HCT116 (cell line): ENCODE measurements around the gene N4BP2. TPM values are rescaled to one million over a fixed set of nuclear protein-coding genes. Genes with fewer than 3 reads are reported as not detected.

Experiments used
- ATAC-seq: fragments of 200-7000 bp; cut with Tn5 transposase; 2 replicates; pipeline ENCODE4 v1.9.1; 2020; ENCODE audit warnings: mild to moderate bottlenecking, moderate library complexity
- BruUV-seq: library from RNA; stranded (reverse); fragments of 400-500 nt; replicated peaks from 2 replicates; lab custom pipeline; 2021; lab: Mats Ljungman, UMichigan
- CTCF ChIA-PET: fragments of 300-600 bp; sonication (Branson Sonifier 250); formaldehyde crosslinking; loops from one replicate; lab custom pipeline; 2021; ENCODE audit warnings: antibody characterized with exemption; lab: Charles Lee
- POLR2A ChIA-PET: fragments of 300-600, 350-600 bp; sonication (Branson Sonifier 250); formaldehyde crosslinking; loops from one replicate; lab custom pipeline; 2021; ENCODE audit warnings: antibody characterized with exemption; lab: Charles Lee
- RAD21 ChIA-PET, 2 experiments: fragments of 300-600 bp; sonication (Branson Sonifier 250); formaldehyde crosslinking; loops; one replicate each; lab custom pipeline; 2023; ENCODE audit warnings: low total read pairs in 2 of 2; ENCODE audit not compliant: uncharacterized antibody in 2 of 2, unreplicated experiment in 2 of 2, low non-redundant PET in 1 of 2; lab: Charles Lee
- DNase-seq: peaks from one replicate; pipeline ENCODE4 v3.0.0-alpha.2; 2010; ENCODE audit warnings: low read depth, low spot score
- H2AFZ ChIP-seq: fragments of 200-600 bp; shearing (Covaris generic), sonication (generic); 2 replicates; pipeline ENCODE4 v1.6.1; 2017; ENCODE audit warnings: low read depth, mixed run types, mixed read lengths, antibody characterized with exemption, low read length; ENCODE audit not compliant: poor library complexity, severe bottlenecking
- H3K27ac ChIP-seq: 2 replicates; pipeline ENCODE4 v1.5.1; 2012; ENCODE audit warnings: low read depth, low read length
- H3K27me3 ChIP-seq: fragments of 200-600 bp; sonication (generic); 2 replicates; pipeline ENCODE4 v1.6.1; 2016; ENCODE audit warnings: mixed run types, low read length, mixed read lengths; ENCODE audit not compliant: insufficient read depth
- H3K36me3 ChIP-seq, 2 experiments: fragments of 200-500 bp in 1 of 2; fragments of 200-600 bp in 1 of 2; sonication (Bioruptor generic) in 1 of 2; sonication (generic) in 1 of 2; 2 replicates each; pipeline versions ENCODE4 v1.5.1 to v1.6.1; 2014 to 2016; ENCODE audit warnings: low read length in 2 of 2, inconsistent platforms in 1 of 2, mixed read lengths in 1 of 2, mixed run types in 1 of 2; ENCODE audit not compliant: insufficient read depth in 2 of 2, control insufficient read depth in 1 of 2
- H3K4me1 ChIP-seq, 2 experiments: fragments of 200-600 bp in 1 of 2; sonication (generic) in 1 of 2; 2 replicates each; pipeline versions ENCODE4 v1.5.1 to v1.6.1; 2012 to 2017; ENCODE audit warnings: low read length in 2 of 2, inconsistent platforms in 1 of 2, mild to moderate bottlenecking in 1 of 2, mixed read lengths in 1 of 2, mixed run types in 1 of 2, moderate library complexity in 1 of 2; ENCODE audit not compliant: insufficient read depth in 2 of 2, control insufficient read depth in 1 of 2
- H3K4me2 ChIP-seq: fragments of 200-600 bp; sonication (generic); 2 replicates; pipeline ENCODE4 v1.6.1; 2017; ENCODE audit warnings: mixed run types, low read length, mixed read lengths
- H3K4me3 ChIP-seq, 2 experiments: fragments of 200-600 bp in 1 of 2; sonication (generic) in 1 of 2; replicated peaks in 1 of 2; 2 replicates each; pipeline ENCODE4 v1.5.1; 2011 to 2016; ENCODE audit warnings: low read length in 2 of 2, control low read depth in 1 of 2, low read depth in 1 of 2, mild to moderate bottlenecking in 1 of 2, mixed read lengths in 1 of 2, mixed run types in 1 of 2
- H3K79me2 ChIP-seq: fragments of 200-600 bp; sonication (generic); 2 replicates; pipeline ENCODE4 v1.6.1; 2017; ENCODE audit warnings: mild to moderate bottlenecking, mixed run types, low read length, moderate library complexity, mixed read lengths; ENCODE audit not compliant: insufficient read depth
- H3K9ac ChIP-seq: fragments of 200-600 bp; sonication (generic); 2 replicates; pipeline ENCODE4 v1.6.1; 2016; ENCODE audit warnings: low read length, mixed read lengths
- H3K9me2 ChIP-seq: fragments of 200-600 bp; sonication (generic), shearing (Covaris generic); 2 replicates; pipeline ENCODE4 v1.6.1; 2017; ENCODE audit warnings: mixed run types, mild to moderate bottlenecking, moderate library complexity; ENCODE audit not compliant: insufficient read depth
- H3K9me3 ChIP-seq, 2 experiments: fragments of 200-500 bp in 1 of 2; fragments of 200-600 bp in 1 of 2; sonication (Bioruptor generic) in 1 of 2; sonication (generic) in 1 of 2; 2 replicates each; pipeline ENCODE4 v1.6.1; 2014 to 2017; ENCODE audit warnings: low read length in 2 of 2, mixed read lengths in 2 of 2, inconsistent platforms in 1 of 2, low read depth in 1 of 2, mild to moderate bottlenecking in 1 of 2, mixed run types in 1 of 2, moderate library complexity in 1 of 2; ENCODE audit not compliant: control insufficient read depth in 1 of 2, insufficient read depth in 1 of 2
- H4K20me1 ChIP-seq: fragments of 200-600 bp; sonication (generic), shearing (Covaris generic); 2 replicates; pipeline ENCODE4 v1.6.1; 2017; ENCODE audit warnings: mixed run types, mild to moderate bottlenecking, moderate library complexity; ENCODE audit not compliant: insufficient read depth
- CBX3 ChIP-seq: IDR thresholded peaks from 2 replicates; pipeline ENCODE4 v1.6.1; 2012; ENCODE audit warnings: low read depth
- CEBPB ChIP-seq: IDR thresholded peaks from 2 replicates; pipeline ENCODE4 v1.6.1; 2012; ENCODE audit warnings: low read depth
- EGR1 ChIP-seq: IDR thresholded peaks from 2 replicates; pipeline ENCODE4 v1.6.1; 2012; ENCODE audit warnings: low read depth
- EZH2 ChIP-seq: fragments of 200-600 bp; sonication (generic); IDR thresholded peaks from 2 replicates; pipeline ENCODE4 v1.6.1; 2017; ENCODE audit warnings: antibody characterized with exemption, mixed run types
- EZH2phosphoT487 ChIP-seq: fragments of 200-600 bp; IDR thresholded peaks from 2 replicates; pipeline ENCODE4 v1.6.1; 2018; ENCODE audit warnings: antibody characterized with exemption, borderline replicate concordance
- FOSL1 ChIP-seq: IDR thresholded peaks from 2 replicates; pipeline ENCODE4 v1.6.1; 2012; ENCODE audit warnings: low read depth
- JUND ChIP-seq: IDR thresholded peaks from 2 replicates; pipeline ENCODE4 v1.6.1; 2012
- POLR2A ChIP-seq: IDR thresholded peaks from 2 replicates; pipeline ENCODE4 v1.7.0; 2011; ENCODE audit warnings: borderline replicate concordance; ENCODE audit not compliant: insufficient read depth, insufficient read length; ENCODE audit errors: extremely low read depth
- POLR2AphosphoS5 ChIP-seq: IDR thresholded peaks from 2 replicates; pipeline ENCODE4 v1.6.1; 2011; ENCODE audit warnings: mild to moderate bottlenecking, low read depth, low read length, moderate library complexity
- SIN3A ChIP-seq: IDR thresholded peaks from 2 replicates; pipeline ENCODE4 v1.6.1; 2012; ENCODE audit warnings: low read depth
- SRF ChIP-seq: IDR thresholded peaks from 2 replicates; pipeline ENCODE4 v1.6.1; 2012; ENCODE audit warnings: low read depth
- TCF7L2 ChIP-seq: IDR thresholded peaks from 2 replicates; pipeline ENCODE4 v1.7.0; 2011; ENCODE audit warnings: borderline replicate concordance, inconsistent platforms; ENCODE audit not compliant: insufficient read depth, insufficient read length; ENCODE audit errors: extremely low read depth
- ZNF274 ChIP-seq: fragments of 200-500 bp; sonication (Bioruptor generic); IDR thresholded peaks from 2 replicates; pipeline ENCODE4 v1.6.1; 2014; ENCODE audit warnings: mild to moderate bottlenecking, low read depth, low read length, inconsistent platforms
- intact Hi-C: fragments of 100-400 bp; cut with micrococcal nuclease; formaldehyde crosslinking; loops from 2 replicates; pipeline ENCODE4 v1.10.0; 2022
- total RNA-seq: library from RNA; stranded (reverse); gene quantifications from one replicate; pipeline ENCODE4 v1.2.1, GENCODE V29; 2021; ENCODE audit not compliant: unreplicated experiment
- TF ChIP-seq, protein P1 (sequence below): IDR thresholded peaks from 2 replicates; pipeline ENCODE4 v1.6.1; 2012; ENCODE audit warnings: low read depth

The N4BP2 gene
- total RNA-seq, 1 experiment from 2014 or later = 7.0 TPM

GRCh38 chr4:40059362-40059761 lies 2.7 kb downstream of the N4BP2 start:
- BruUV-seq = no TSS peak
- H3K9me3 ChIP-seq = no peaks in the 10 kb centered on the region
- no peak overlapping the region for H2AFZ ChIP-seq
- no peak overlapping the region for H3K4me2 ChIP-seq
- H3K27ac ChIP-seq = no peak overlapping the region
- no peaks in the 10 kb centered on the region for H3K36me3 ChIP-seq
- intact Hi-C loops = loop anchor here (5.0 to 10.0 kb wide), 3 partner anchors 193 to 595 kb away; no protein-coding TSS in a partner anchor
- ChIA-PET POLR2A (no interaction called here), CTCF (no interaction called here), RAD21 (no interaction called here)
- no peak overlapping the region for H3K4me3 ChIP-seq
- peaks cover 13 to 37% of the 10 kb centered on the region in 2 experiments; a peak in 3 of 4 replicates for H3K4me1 ChIP-seq
- no peaks in the 10 kb centered on the region for H3K27me3 ChIP-seq
- H4K20me1 ChIP-seq = no peaks in the 10 kb centered on the region
- H3K9ac ChIP-seq = no peak overlapping the region
- H3K79me2 ChIP-seq = peaks cover 5% of the 10 kb centered on the region; the same call in 1 of the 2 replicates
- DNase-seq (no peak), ATAC-seq (no peak)
- TF ChIP-seq, protein P1, sequence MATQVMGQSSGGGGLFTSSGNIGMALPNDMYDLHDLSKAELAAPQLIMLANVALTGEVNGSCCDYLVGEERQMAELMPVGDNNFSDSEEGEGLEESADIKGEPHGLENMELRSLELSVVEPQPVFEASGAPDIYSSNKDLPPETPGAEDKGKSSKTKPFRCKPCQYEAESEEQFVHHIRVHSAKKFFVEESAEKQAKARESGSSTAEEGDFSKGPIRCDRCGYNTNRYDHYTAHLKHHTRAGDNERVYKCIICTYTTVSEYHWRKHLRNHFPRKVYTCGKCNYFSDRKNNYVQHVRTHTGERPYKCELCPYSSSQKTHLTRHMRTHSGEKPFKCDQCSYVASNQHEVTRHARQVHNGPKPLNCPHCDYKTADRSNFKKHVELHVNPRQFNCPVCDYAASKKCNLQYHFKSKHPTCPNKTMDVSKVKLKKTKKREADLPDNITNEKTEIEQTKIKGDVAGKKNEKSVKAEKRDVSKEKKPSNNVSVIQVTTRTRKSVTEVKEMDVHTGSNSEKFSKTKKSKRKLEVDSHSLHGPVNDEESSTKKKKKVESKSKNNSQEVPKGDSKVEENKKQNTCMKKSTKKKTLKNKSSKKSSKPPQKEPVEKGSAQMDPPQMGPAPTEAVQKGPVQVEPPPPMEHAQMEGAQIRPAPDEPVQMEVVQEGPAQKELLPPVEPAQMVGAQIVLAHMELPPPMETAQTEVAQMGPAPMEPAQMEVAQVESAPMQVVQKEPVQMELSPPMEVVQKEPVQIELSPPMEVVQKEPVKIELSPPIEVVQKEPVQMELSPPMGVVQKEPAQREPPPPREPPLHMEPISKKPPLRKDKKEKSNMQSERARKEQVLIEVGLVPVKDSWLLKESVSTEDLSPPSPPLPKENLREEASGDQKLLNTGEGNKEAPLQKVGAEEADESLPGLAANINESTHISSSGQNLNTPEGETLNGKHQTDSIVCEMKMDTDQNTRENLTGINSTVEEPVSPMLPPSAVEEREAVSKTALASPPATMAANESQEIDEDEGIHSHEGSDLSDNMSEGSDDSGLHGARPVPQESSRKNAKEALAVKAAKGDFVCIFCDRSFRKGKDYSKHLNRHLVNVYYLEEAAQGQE = no peak
- TF ChIP-seq EGR1 = no peak
- H3K9me2 ChIP-seq = no peaks in the 10 kb centered on the region

GRCh38 chr4:40065010-40065409 lies 8.4 kb downstream of the N4BP2 start:
- Histone ChIP-seq H3K27ac (no peak overlapping the region), H3K9me2 (no peaks in the 10 kb centered on the region)

More at GRCh38 chr4:40065010-40065409, 8.4 kb downstream of the N4BP2 start:
- TF ChIP-seq POLR2AphosphoS5 = no peak
- TF ChIP-seq FOSL1 = no peak
- TF ChIP-seq CBX3 = no peak
- TF ChIP-seq TCF7L2 = no peak
- TF ChIP-seq CEBPB = no peak
- TF ChIP-seq EGR1 = no peak
- no peak for TF ChIP-seq EZH2
- TF ChIP-seq JUND = no peak
- no peak for TF ChIP-seq SIN3A
- no peak for TF ChIP-seq POLR2A
- no peak for TF ChIP-seq SRF
- TF ChIP-seq, protein P1 = no peak
- TF ChIP-seq ZNF274 = no peak
- TF ChIP-seq EZH2phosphoT487 = no peak
- TF ChIP-seq, all 23 proteins: peak for 0
- H3K79me2 ChIP-seq = no peaks in the 10 kb centered on the region
- POLR2A ChIA-PET = no interaction called here
- CTCF ChIA-PET = no interaction called here
- no peak overlapping the region for H3K4me2 ChIP-seq
- no peaks in the 10 kb centered on the region for H3K9me3 ChIP-seq
- H3K9ac ChIP-seq = no peak overlapping the region
- H3K27me3 ChIP-seq = no peaks in the 10 kb centered on the region
- no peak for DNase-seq
- no peak overlapping the region for H3K4me3 ChIP-seq
- no peak for ATAC-seq
- intact Hi-C loops = no loop called here
- RAD21 ChIA-PET = no interaction called here
- BruUV-seq = TSS peak; percentile 10
- no peaks in the 10 kb centered on the region for H4K20me1 ChIP-seq
- no peaks in the 10 kb centered on the region for H3K36me3 ChIP-seq
- peaks cover 0 to 6% of the 10 kb centered on the region in 2 experiments; a peak in 1 of 4 replicates for H3K4me1 ChIP-seq
- H2AFZ ChIP-seq = no peak overlapping the region
